Ishikawa (cell line): ENCODE measurements around the gene VASN.
A peak's percentile ranks its signal among the peaks of the same experiment; 100 is the strongest.

ENCODE experiments used
- CEBPB ChIP-seq: IDR thresholded peaks from 2 replicates; pipeline ENCODE4 v1.6.1; 2012
- CREB1 ChIP-seq: IDR thresholded peaks from 2 replicates; pipeline ENCODE4 v1.6.1; 2012; ENCODE audit warnings: low read depth
- EGR1 ChIP-seq: IDR thresholded peaks from 2 replicates; pipeline ENCODE4 v1.6.1; 2012
- EP300 ChIP-seq: IDR thresholded peaks from 2 replicates; pipeline ENCODE4 v1.6.1; 2012; ENCODE audit warnings: borderline replicate concordance
- FOXM1 ChIP-seq: IDR thresholded peaks from 2 replicates; pipeline ENCODE4 v1.6.1; 2012; ENCODE audit warnings: low read depth, borderline replicate concordance
- NFIC ChIP-seq: IDR thresholded peaks from 2 replicates; pipeline ENCODE4 v1.6.1; 2012
- RAD21 ChIP-seq: IDR thresholded peaks from 2 replicates; pipeline ENCODE4 v1.6.1; 2012; ENCODE audit warnings: low read depth
- REST ChIP-seq: IDR thresholded peaks from 2 replicates; pipeline ENCODE4 v1.6.1; 2012; ENCODE audit warnings: low read depth, mild to moderate bottlenecking
- TAF1 ChIP-seq: IDR thresholded peaks from 2 replicates; pipeline ENCODE4 v1.6.1; 2012; ENCODE audit warnings: low read depth, mild to moderate bottlenecking
- TCF12 ChIP-seq: IDR thresholded peaks from 2 replicates; pipeline ENCODE4 v1.6.1; 2012; ENCODE audit warnings: low read depth
- TEAD4 ChIP-seq: IDR thresholded peaks from 2 replicates; pipeline ENCODE4 v1.6.1; 2012
- YY1 ChIP-seq: IDR thresholded peaks from 2 replicates; pipeline ENCODE4 v1.6.1; 2012; ENCODE audit warnings: low read depth
- ZBTB7A ChIP-seq: IDR thresholded peaks from 2 replicates; pipeline ENCODE4 v1.6.1; 2012; ENCODE audit warnings: low read depth
- TF ChIP-seq, protein P1 (sequence below): IDR thresholded peaks from 2 replicates; pipeline ENCODE4 v1.6.1; 2012
- TF ChIP-seq, protein P2 (sequence below): IDR thresholded peaks from 2 replicates; pipeline ENCODE4 v1.6.1; 2012

The VASN gene

DNA sequence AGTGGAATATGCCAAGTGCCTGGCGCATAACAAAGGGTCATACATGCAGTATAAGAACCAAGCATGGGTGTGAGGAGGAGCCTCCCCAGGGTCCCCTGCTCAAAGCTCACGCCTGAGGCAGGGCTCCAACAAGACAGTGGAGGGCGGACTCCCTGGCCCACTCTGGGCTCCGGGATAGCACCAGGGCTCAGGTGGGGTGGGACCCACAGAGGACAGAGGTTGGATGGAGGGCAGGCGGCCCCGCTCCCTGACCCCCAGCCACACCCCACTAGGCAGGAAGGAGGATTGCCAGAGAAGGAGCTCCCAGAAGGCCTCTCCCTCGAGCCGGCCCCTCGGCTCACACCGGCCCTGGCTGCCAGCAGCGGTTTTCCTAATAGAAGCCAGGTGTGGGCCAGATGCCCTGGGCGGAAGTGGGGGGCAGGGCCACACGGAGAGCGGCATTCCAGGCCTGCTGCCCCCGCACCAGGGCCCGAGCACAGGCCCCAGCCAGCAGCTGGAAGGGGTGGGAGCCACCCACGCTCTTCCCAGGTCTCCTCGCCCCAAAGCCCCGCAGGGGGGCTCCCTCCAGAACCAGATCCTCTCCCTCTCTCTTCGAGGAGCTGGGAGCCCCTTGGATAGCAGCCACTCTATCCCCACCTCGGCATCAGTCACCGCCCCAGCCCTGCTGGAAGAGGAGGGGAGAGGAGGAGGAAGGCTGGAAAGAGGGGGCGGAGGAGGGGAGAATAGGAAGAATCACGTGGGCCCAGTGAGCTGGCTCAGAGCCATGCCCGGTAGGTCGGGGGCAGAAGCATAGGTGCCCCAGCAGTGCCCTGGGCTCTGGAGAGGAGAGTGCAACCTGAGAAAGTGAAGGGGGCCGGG is 21.0 kb downstream of the VASN start:
- TF ChIP-seq, protein P1, sequence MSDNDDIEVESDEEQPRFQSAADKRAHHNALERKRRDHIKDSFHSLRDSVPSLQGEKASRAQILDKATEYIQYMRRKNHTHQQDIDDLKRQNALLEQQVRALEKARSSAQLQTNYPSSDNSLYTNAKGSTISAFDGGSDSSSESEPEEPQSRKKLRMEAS: peak; percentile 36
- TF ChIP-seq EGR1 (peak; percentile 100), FOXM1 (no peak), CREB1 (0 out of 2 replicates have a peak, but pooled peaks have one; percentile 9), TAF1 (peak; percentile 44; the same call in 1 of the 2 replicates), TEAD4 (peak; percentile 96), YY1 (no peak), EP300 (peak; percentile 89), TCF12 (peak; percentile 98), ZBTB7A (peak; percentile 66), RAD21 (no peak), REST (no peak), NFIC (peak; percentile 82), CEBPB (peak; percentile 12; the same call in 1 of the 2 replicates)
- TF ChIP-seq, protein P2, sequence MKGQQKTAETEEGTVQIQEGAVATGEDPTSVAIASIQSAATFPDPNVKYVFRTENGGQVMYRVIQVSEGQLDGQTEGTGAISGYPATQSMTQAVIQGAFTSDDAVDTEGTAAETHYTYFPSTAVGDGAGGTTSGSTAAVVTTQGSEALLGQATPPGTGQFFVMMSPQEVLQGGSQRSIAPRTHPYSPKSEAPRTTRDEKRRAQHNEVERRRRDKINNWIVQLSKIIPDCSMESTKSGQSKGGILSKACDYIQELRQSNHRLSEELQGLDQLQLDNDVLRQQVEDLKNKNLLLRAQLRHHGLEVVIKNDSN: peak; percentile 91

GRCh38 chr16:4393240-4393600 is 21.6 kb downstream of the VASN start:
- TF ChIP-seq EP300 (no peak), TEAD4 (no peak), TAF1 (no peak), REST (no peak), ZBTB7A (no peak)
- TF ChIP-seq, protein P1: peak; percentile 25; the same call in 1 of the 2 replicates

DNA sequence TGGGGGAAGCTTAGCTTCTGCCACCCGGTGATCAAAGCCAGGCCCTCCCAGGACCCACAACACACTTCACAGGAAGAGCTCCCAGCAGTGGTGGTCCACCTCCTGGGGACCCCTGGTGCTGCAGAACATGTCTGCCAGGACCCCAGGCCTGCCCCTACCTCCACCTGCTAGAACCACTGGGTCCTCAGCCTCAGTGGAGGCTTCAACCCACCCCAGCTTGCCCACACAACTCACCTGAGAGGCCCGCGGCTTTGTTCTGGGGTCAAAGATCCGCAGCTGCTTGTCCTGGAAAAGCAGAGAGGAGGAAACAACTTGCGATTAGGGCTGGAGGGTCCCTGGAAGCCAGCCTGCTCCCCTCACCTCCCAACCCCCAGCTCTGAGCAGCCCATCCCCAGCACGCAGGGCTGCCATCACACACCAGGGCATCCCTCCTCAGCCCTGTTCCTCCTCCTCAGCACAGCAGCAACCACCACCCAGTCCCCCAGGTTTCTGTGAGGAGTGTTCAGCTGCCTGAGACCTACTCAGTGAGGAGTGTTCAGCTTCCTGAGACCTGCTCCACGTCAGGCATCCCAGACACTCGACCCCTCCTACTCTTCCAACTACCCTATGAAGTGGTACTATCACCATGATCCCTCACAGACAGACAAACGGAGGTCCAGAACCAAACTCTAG is 23.5 kb downstream of the VASN start:
- no peak for TF ChIP-seq TCF12
- no peak for TF ChIP-seq EGR1
- no peak for TF ChIP-seq TAF1
- TF ChIP-seq YY1: no peak
- TF ChIP-seq CREB1: no peak
- no peak for TF ChIP-seq ZBTB7A
- TF ChIP-seq REST: no peak
- no peak for TF ChIP-seq CEBPB
- TF ChIP-seq, protein P1: no peak
- no peak for TF ChIP-seq TEAD4
- TF ChIP-seq EP300: no peak
- TF ChIP-seq NFIC: no peak
- TF ChIP-seq, protein P2: no peak
- no peak for TF ChIP-seq FOXM1
- TF ChIP-seq RAD21: no peak
